Globus pallidus (tissue), 1 donor: ENCODE measurements around the gene CXorf49B.
"Not testable (repeated sequence)": the region's sequence is repeated elsewhere in the genome, so short reads cannot be mapped to it uniquely, and the experiment has no call there.

ENCODE experiments used
- DNase-seq: peaks from one replicate; pipeline ENCODE4 v3.0.0-alpha.2; 2015; ENCODE audit warnings: low spot score

The CXorf49B gene

GRCh38 chrX:71763049-71763448 is at the start of gene CXorf49B:
Gene CXorf49B, plus strand, starts transcription at chrX:71763349. Its CDS starts 75 bp downstream, at chrX:71763424.
- DNase-seq, result not testable (repeated sequence)

DNA sequence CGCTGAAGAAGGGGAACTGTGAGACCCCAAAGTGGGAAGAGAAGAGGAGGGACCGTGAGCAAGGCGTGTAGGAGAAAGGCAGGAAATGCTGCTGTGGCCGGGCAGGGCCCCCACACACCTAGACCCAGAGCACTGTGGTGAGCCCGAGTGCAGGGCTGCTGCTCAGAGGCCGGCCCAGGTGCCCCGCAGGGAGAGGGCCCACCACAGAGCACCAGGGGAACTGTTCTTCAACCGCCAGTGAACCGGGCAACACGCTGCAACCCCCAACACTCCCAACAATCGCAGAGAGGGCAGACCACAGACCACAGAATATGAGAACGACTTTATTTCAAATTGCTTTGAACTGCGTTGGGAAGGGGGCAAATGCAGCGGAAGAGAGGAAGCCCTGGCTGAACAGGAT is 49.1 kb upstream of the CXorf49B start:
- not testable (repeated sequence) for DNase-seq

DNA sequence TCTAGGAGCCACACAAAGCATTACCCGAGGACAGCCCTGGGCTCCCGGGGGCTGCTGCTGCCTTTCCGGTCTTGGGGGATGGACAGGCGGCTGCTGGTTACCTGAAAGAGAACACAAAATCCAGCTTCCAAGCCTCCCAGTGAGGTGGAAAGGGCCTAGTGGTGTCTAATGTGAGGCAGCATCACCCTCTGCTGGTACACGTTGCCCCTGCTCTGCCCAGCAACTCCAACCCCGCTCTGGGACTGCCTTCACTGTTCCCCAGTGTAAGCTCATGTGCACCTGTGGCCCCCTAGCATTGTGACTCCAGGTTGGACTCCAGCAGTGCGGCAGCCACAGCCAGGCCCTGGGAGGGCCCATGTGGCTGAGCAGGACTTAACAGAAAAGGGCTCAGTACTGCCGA is 47.6 kb upstream of the CXorf49B start:
- not testable (repeated sequence) for DNase-seq

DNA sequence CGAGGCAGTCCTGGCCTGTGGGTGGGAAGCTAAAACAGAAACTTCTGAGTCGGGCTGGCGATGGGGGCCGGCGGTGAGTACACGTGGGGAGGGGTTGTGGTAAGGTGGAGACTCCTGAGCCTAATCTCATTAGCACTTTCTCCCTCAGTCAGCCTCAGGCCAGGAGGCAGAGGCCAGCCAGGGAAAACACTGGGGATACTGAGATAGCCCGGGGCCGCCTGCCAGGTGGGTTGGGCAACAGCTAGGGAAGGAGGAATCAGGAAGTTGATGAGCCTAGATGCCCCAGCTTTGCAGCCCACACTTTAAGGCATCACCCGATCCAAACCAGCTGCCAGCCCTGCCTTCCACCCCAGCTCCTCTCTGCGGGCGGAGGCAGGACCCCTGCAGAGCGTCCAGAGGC is 46.8 kb upstream of the CXorf49B start:
- not testable (repeated sequence) for DNase-seq

GRCh38 chrX:71718185-71718584 is 45.0 kb upstream of the CXorf49B start, which contains the start of gene CXorf49:
Gene CXorf49, minus strand, starts transcription at chrX:71718285. Its CDS starts 134 bp downstream, at chrX:71718151.
- not testable (repeated sequence) for DNase-seq

DNA sequence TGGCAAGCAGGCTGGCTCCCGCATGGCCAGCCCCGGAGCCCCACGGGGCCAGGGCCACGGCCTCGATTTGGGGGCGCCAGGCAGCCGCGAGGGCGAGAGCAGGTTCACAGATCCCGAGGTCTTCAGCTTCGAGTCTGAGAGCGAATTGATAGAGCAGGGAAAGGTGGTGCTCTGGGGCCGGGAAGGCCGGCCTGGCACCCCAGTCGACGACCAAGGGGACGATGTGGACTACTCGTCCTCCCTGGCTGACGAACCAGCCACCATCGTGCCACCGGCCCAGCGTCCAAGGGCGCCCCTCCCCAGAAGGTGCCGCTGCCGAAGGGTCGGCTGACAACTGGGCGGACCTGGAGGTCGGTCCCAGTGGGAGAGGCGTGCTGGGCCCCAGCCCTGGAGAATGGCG is 44.0 kb upstream of the CXorf49B start:
- DNase-seq, result not testable (repeated sequence)

GRCh38 chrX:71720289-71720886 is 42.8 kb upstream of the CXorf49B start:
- not testable (repeated sequence) for DNase-seq

DNA sequence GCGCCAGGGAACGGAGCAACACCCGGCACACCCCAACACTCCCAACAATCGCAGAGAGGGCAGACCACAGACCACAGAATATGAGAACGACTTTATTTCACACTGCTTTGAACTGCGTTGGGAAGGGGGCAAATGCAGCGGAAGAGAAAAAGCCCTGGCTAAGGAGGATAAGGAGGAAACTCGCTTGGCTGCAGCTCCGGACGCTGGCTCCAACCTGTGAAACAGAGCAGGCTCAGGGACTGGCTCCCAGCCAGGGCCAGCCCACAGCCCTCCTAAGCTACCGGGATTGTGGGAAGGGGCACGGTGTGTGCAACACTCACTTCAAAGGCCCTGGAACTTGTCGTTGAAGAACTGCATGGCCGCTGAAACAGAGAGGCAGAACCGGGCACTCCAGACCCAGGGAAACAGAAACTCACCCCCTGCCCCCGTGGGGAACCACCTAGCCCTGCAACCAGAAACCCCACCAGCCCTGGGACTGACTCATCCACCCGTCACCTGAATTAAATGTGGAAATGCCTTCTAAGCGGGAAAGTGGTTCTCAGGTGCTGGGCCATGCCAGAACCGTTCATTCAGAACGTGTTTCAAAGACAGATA is 2.4 kb upstream of the CXorf49B start:
- not testable (repeated sequence) for DNase-seq

DNA sequence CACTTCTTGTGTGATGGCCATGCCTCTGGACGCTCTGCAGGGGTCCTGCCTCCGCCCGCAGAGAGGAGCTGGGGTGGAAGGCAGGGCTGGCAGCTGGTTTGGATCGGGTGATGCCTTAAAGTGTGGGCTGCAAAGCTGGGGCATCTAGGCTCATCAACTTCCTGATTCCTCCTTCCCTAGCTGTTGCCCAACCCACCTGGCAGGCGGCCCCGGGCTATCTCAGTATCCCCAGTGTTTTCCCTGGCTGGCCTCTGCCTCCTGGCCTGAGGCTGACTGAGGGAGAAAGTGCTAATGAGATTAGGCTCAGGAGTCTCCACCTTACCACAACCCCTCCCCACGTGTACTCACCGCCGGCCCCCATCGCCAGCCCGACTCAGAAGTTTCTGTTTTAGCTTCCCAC is 1.7 kb downstream of the CXorf49B start:
- not testable (repeated sequence) for DNase-seq

GRCh38 chrX:71765613-71766012 is 2.5 kb downstream of the CXorf49B start:
- not testable (repeated sequence) for DNase-seq

- not testable (repeated sequence) for DNase-seq
Observed at GRCh38 chrX:71767134-71767533, 4.0 kb downstream of the CXorf49B start.

DNA sequence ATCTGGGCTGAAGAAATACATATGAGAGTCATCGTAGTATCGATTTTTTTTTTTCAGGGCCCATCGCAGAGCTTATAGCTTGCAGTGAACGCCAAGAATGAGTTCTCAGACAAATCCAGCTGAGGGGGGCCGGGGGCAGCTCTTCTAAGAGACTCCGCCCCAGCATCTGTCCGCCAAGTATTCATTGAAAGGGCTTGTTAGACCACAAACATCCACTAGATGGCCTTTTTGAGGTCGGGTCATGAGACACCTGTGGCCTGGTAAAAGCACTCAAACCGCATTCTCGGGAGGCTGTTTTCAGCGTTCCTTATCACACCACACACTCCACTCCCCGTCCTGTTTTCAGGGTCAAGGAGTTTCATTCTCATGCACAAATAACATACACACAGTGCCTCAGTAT is 15.2 kb downstream of the CXorf49B start:
- not testable (repeated sequence) for DNase-seq

- not testable (repeated sequence) for DNase-seq
Observed at GRCh38 chrX:71782225-71782949, 19.2 kb downstream of the CXorf49B start.

- not testable (repeated sequence) for DNase-seq
Observed at GRCh38 chrX:71782950-71783299, 19.8 kb downstream of the CXorf49B start.

DNA sequence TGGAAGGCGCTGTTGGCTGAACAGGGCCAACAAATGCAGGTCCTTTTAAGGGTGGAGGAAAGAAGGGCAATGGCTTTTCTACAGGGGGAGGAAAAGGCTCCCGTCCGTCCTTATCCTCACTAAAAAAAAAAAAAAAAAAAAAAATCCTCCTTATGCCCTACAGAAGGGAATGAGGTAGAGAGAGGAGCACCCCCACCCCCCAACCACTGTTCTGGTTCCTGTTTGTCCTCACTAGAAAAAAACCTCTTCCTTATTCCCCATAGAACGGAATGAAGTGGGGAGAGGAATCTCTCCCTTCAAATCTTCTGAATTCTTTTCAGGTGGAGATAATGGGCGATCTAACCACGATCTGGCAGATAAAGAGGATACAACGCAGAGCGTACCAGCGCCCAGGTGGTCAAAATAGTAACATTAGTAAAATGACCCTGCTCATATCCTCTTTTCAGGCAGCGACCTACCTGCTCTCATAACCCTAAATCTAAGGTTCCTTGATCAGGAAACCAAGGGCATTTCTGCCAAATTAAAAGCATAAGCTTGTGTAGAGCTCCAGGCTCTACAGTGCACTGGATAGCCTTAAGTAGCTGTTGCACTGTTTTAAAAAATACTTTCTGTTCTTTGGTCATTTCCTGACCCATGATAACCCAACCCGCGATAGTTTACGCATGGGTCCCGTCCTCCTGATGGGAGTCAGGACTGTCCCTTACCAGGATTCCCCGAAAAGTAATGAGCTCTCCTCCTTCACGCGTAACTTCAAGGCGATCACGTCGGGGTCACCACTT is 20.6 kb downstream of the CXorf49B start:
- DNase-seq, result not testable (repeated sequence)

- not testable (repeated sequence) for DNase-seq
Observed at GRCh38 chrX:71784348-71784983, 21.3 kb downstream of the CXorf49B start.

GRCh38 chrX:71806450-71806849 is 43.3 kb downstream of the CXorf49B start:
- DNase-seq, result not testable (repeated sequence)

GRCh38 chrX:71809886-71810285 is 46.7 kb downstream of the CXorf49B start:
- DNase-seq, result no peak

- DNase-seq, result no peak
Observed at GRCh38 chrX:71814123-71814912, 51.2 kb downstream of the CXorf49B start.

DNA sequence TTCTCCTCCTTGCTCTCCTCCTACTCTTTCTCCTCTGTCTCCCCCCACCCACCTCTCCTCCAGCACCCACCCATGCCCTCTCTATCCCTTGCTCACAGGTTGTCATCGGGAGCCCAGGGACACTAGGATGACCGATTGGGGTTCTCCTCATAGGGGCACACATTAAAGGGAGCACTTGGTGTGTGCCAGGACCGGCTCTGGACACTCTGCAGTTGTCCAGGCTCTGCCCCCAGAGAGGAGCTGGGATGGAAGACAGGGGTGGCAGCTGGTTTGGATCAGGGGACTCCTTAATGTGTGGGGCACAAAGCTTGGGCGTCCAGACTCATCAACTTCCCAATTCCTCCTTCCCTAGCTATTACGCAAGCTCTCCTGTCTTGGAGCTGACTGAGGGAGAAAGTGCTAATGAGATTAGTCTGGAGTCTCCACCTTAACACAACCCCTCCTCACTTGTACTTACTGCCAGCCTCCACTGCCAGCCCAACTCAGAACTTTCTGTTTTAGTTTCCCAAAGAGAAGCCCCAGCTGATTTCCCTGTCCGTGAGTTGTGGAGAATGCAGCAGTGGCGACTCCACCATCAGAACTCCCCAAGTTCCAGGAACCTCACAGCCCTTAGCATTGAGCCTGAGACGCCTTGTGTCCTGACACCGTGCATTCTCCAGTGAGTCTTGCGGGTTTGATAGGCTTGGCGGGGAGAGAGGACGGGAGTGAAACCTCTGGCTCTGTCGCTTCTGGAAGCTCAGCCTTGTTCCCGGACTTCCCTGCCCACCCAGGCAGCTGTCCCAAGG is 52.2 kb downstream of the CXorf49B start:
- no peak for DNase-seq
